ENCODE measurements around the gene PER2. TPM values are rescaled to one million over a fixed set of nuclear protein-coding genes. Genes with fewer than 3 reads are reported as not detected.

Gene PER2
- total and polyA plus RNA-seq, 2 of the 4 experiments (the other 2 are of a cell fraction), result 1.7 to 3.2 TPM

- DNase-seq (no peak), ATAC-seq (ENCODE audit: low read depth) (no peak)
- CTCF ChIA-PET, result no interaction called here
- Histone ChIP-seq H2BK120ac (ENCODE audit: low read depth, low read length) (no peak overlapping the region), H3K79me1 (ENCODE audit: low read depth in 1 of 2, low read length in 2 of 2) (peaks cover 6 to 17% of the 10 kb centered on the region in 2 experiments; a peak in 3 of 4 replicates), H3K4ac (ENCODE audit: low read depth, low read length) (no peak overlapping the region), H2BK20ac (ENCODE audit: low read depth, low read length) (no peak overlapping the region), H2BK5ac (ENCODE audit: low read depth, low read length, poor library complexity, severe bottlenecking) (no peak overlapping the region), H3K56ac (ENCODE audit: extremely low read depth, insufficient read depth, low read length) (no peak overlapping the region), H3K9ac (ENCODE audit: low read depth, low read length) (no peak overlapping the region), H3K27me3 (ENCODE audit: control insufficient read depth, insufficient read depth, low read length) (no peaks in the 10 kb centered on the region), H4K20me1 (ENCODE audit: insufficient read depth, low read length) (no peaks in the 10 kb centered on the region), H2AFZ (replicated peaks; ENCODE audit: low read length, poor library complexity) (no peak overlapping the region), H3K9me1 (ENCODE audit: insufficient read depth, low read length) (no peaks in the 10 kb centered on the region; the same call in 1 of the 2 replicates), H3K14ac (replicated peaks; ENCODE audit: low read depth, low read length) (no peak overlapping the region), H3K9me3 (ENCODE audit: control insufficient read depth, insufficient read depth, low read length) (no peaks in the 10 kb centered on the region), H2AK5ac (ENCODE audit: low read depth, low read length) (no peak overlapping the region), H3K27ac (ENCODE audit: insufficient read depth, low read length) (no peak overlapping the region), H3K18ac (ENCODE audit: low read depth, low read length) (no peak overlapping the region), H2AK9ac (replicated peaks; ENCODE audit: low read depth, low read length, poor library complexity) (no peak overlapping the region), H4K8ac (ENCODE audit: low read depth in 2 of 2, low read length in 2 of 2) (no peak overlapping the region), H4K91ac (ENCODE audit: insufficient read depth, low read depth, low read length) (no peak overlapping the region), H3K4me2 (ENCODE audit: low read depth, low read length) (no peak overlapping the region), H4K5ac (ENCODE audit: low read depth, low read length) (no peak overlapping the region), H3K4me1 (ENCODE audit: control insufficient read depth, insufficient read depth, low read length) (no peaks in the 10 kb centered on the region), H3K36me3 (ENCODE audit: control insufficient read depth, insufficient read depth, low read length) (peaks cover 19% of the 10 kb centered on the region), H3K4me3 (ENCODE audit: insufficient read depth, low read depth, low read length) (no peak overlapping the region), H3K23ac (ENCODE audit: low read depth, low read length) (no peak overlapping the region), H2BK15ac (ENCODE audit: low read depth, low read length) (no peak overlapping the region)
- WGBS, 2 experiments (ENCODE audit: extremely low coverage in 2 of 2, insufficient read length in 1 of 2), result 89% methylated on average over 8 of the region's 15 CpGs; no CpG with 5 or more reads in 1 of the 2 experiments
- no TSS peak for BruUV-seq (replicated peaks)
- TF ChIP-seq BHLHE40 (IDR thresholded peaks at IDR 0.05; ENCODE audit: low read depth, low read length), result no peak
- no peak for TF ChIP-seq USF2 (IDR thresholded peaks at IDR 0.05; ENCODE audit: low read depth, low read length)
- no peak for TF ChIP-seq RAD21 (IDR thresholded peaks at IDR 0.05; ENCODE audit: low read length)
- no peak for TF ChIP-seq FOS (IDR thresholded peaks at IDR 0.05; ENCODE audit: low read depth, low read length)
- TF ChIP-seq NFE2L2 (IDR thresholded peaks at IDR 0.05; ENCODE audit: low read depth, low read length), result no peak
- no peak; the same call in 1 of the 2 replicates for TF ChIP-seq CTCF (conservative IDR thresholded peaks at IDR 0.05; ENCODE audit: low read depth, low read length)
- dilution Hi-C loops (cut with HindIII; ENCODE audit: low sequenced_read_pairs, unreplicated experiment), result no loop called here
- in situ Hi-C loops (cut with MboI; ENCODE audit: low sequenced_read_pairs), result no loop called here
- POLR2A ChIA-PET (ENCODE audit: unreplicated experiment), result no interaction called here
- intact Hi-C loops (cut with micrococcal nuclease), result no loop called here
These were observed 10.7 kb downstream of the PER2 start for GRCh38 chr2:238277695-238278094.

Data from IMR-90 (cell line).